Measurements from ENCODE around the gene MAP3K7CL.

DNA sequence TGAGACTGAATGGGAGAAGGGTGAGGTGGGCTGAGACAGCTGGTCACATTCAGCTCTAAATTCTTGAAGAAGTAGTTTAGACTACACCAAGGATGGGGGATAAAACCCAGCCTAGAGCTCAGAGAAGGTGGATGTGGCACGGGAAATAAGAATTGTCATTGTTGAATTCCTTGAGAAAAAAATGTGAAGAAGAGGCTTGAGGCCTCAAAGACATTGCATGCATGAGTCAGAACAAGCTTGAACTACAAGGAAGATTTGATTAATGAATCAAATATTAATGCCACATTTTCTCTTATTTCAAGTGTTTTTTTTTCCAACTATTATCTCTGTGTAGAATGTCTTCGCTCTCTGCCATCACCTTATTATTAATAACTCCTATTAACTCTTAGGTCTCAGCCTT, 58.9 kb downstream of the MAP3K7CL start:
- TF ChIP-seq, protein P1, sequence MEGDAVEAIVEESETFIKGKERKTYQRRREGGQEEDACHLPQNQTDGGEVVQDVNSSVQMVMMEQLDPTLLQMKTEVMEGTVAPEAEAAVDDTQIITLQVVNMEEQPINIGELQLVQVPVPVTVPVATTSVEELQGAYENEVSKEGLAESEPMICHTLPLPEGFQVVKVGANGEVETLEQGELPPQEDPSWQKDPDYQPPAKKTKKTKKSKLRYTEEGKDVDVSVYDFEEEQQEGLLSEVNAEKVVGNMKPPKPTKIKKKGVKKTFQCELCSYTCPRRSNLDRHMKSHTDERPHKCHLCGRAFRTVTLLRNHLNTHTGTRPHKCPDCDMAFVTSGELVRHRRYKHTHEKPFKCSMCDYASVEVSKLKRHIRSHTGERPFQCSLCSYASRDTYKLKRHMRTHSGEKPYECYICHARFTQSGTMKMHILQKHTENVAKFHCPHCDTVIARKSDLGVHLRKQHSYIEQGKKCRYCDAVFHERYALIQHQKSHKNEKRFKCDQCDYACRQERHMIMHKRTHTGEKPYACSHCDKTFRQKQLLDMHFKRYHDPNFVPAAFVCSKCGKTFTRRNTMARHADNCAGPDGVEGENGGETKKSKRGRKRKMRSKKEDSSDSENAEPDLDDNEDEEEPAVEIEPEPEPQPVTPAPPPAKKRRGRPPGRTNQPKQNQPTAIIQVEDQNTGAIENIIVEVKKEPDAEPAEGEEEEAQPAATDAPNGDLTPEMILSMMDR (IDR thresholded peaks at IDR 0.05; ENCODE audit: poor library complexity): no peak
- no peak for TF ChIP-seq EZH2 (IDR thresholded peaks at IDR 0.05; ENCODE audit: borderline replicate concordance)
